Tibial nerve (tissue), 3 donors: ENCODE measurements around the gene RPS5.

Source experiments
- POLR2A ChIP-seq, 2 donors: fragments of 450-650 bp; IDR thresholded peaks; one replicate each; pipeline ENCODE4 v1.6.1; 2017; ENCODE audit warnings: antibody characterized with exemption in 2 of 2, mild to moderate bottlenecking in 2 of 2, moderate library complexity in 2 of 2
- TF ChIP-seq, protein P1 (sequence below), 5 experiments: fragments of 200-600 bp in 3 of 5; fragments of 450-650 bp in 2 of 5; sonication (generic) in 3 of 5; IDR thresholded peaks; one replicate each; pipeline ENCODE4 v1.5.1; 2016 to 2019; ENCODE audit warnings: antibody characterized with exemption in 5 of 5, mild to moderate bottlenecking in 3 of 5, moderate library complexity in 2 of 5

DNA sequence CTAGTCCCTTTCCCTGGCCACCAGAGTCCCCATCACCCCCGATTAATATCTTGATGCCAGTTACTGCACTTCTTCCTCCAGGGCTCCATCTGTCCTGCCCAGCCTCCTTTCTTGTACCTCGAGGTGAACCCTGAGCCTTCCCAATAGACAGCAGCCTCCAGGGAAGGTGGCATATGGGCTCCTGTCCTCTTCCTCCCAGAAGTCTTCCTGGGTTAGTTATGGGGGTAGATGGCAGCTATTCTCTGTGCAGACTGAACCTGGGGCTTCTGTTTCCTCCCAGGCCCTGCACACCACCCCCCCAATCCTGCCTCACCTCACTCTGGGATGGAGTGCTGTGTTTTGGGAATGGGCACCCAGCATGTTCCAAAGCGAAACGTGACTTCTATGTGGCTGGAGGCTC is 11.0 kb downstream of the RPS5 start:
- TF ChIP-seq POLR2A (IDR thresholded peaks at IDR 0.05) = no peak
- TF ChIP-seq, protein P1, sequence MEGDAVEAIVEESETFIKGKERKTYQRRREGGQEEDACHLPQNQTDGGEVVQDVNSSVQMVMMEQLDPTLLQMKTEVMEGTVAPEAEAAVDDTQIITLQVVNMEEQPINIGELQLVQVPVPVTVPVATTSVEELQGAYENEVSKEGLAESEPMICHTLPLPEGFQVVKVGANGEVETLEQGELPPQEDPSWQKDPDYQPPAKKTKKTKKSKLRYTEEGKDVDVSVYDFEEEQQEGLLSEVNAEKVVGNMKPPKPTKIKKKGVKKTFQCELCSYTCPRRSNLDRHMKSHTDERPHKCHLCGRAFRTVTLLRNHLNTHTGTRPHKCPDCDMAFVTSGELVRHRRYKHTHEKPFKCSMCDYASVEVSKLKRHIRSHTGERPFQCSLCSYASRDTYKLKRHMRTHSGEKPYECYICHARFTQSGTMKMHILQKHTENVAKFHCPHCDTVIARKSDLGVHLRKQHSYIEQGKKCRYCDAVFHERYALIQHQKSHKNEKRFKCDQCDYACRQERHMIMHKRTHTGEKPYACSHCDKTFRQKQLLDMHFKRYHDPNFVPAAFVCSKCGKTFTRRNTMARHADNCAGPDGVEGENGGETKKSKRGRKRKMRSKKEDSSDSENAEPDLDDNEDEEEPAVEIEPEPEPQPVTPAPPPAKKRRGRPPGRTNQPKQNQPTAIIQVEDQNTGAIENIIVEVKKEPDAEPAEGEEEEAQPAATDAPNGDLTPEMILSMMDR (IDR thresholded peaks at IDR 0.05) = no peak
